ENCODE results near the gene SNAP29. TPM values are rescaled to one million over a fixed set of nuclear protein-coding genes. Genes with fewer than 3 reads are reported as not detected.

Gene SNAP29
- total RNA-seq, 1 experiment from 2014 or later: 17.9 TPM

DNA sequence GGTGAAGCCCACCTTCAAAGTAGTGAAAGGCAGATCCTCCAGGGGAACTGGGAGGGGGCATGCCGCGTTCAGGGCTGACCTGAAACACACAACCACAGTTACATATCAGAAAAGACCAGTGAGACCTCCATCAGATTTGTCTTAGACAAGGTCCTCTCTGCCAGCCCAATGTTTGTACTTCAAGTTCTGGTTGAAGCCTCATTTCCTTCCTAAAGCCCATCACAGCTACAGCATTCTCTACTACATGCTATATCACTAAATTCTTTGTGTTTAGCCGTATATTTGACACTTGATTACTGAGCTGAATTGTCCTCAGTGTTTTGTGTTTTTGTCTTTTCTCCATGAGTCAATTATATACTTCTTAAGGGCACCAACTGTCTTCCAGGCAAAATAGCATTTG is 40.3 kb upstream of the SNAP29 start:
- TF ChIP-seq, protein P1, sequence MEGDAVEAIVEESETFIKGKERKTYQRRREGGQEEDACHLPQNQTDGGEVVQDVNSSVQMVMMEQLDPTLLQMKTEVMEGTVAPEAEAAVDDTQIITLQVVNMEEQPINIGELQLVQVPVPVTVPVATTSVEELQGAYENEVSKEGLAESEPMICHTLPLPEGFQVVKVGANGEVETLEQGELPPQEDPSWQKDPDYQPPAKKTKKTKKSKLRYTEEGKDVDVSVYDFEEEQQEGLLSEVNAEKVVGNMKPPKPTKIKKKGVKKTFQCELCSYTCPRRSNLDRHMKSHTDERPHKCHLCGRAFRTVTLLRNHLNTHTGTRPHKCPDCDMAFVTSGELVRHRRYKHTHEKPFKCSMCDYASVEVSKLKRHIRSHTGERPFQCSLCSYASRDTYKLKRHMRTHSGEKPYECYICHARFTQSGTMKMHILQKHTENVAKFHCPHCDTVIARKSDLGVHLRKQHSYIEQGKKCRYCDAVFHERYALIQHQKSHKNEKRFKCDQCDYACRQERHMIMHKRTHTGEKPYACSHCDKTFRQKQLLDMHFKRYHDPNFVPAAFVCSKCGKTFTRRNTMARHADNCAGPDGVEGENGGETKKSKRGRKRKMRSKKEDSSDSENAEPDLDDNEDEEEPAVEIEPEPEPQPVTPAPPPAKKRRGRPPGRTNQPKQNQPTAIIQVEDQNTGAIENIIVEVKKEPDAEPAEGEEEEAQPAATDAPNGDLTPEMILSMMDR (conservative IDR thresholded peaks at IDR 0.05): no peak
- H3K4me3 Mint-ChIP-seq: no peak overlapping the region
- H3K4ac ChIP-seq (ENCODE audit: low read depth, low read length): no peak overlapping the region
- H3K4me1 Mint-ChIP-seq: no peaks in the 10 kb centered on the region
- no peak overlapping the region for H3K56ac ChIP-seq (ENCODE audit: insufficient read length, low read depth, low read length)
- H3K4me2 ChIP-seq (ENCODE audit: insufficient read depth, insufficient read length, low read length): no peak overlapping the region
- no peak overlapping the region for H2BK15ac ChIP-seq (ENCODE audit: low read depth, low read length)
- no peaks in the 10 kb centered on the region for H3K23me2 ChIP-seq (ENCODE audit: insufficient read length, low read depth, low read length, poor library complexity, severe bottlenecking)
- H3K27ac ChIP-seq (ENCODE audit: insufficient read length, low read depth, low read length): no peak overlapping the region
- H3K23ac ChIP-seq (ENCODE audit: insufficient read length, low read depth, low read length): no peak overlapping the region
- no peak overlapping the region for H2BK20ac ChIP-seq (ENCODE audit: low read depth, low read length, poor library complexity, severe bottlenecking)
- H3K9me3 ChIP-seq (ENCODE audit: control insufficient read depth, low read depth, low read length): no peaks in the 10 kb centered on the region
- no peak overlapping the region for H2BK5ac ChIP-seq (ENCODE audit: insufficient read length, low read length)
- H3K4me1 ChIP-seq (ENCODE audit: insufficient read depth, low read length): no peaks in the 10 kb centered on the region
- H4K5ac ChIP-seq (ENCODE audit: insufficient read length, low read depth, low read length): no peak overlapping the region
- H3K27me3 ChIP-seq (ENCODE audit: insufficient read depth, low read length): no peaks in the 10 kb centered on the region
- H3K9me3 Mint-ChIP-seq: no peaks in the 10 kb centered on the region
- H4K8ac ChIP-seq (replicated peaks; ENCODE audit: insufficient read length, low read depth, low read length): no peak overlapping the region
- H2BK12ac ChIP-seq (ENCODE audit: insufficient read length, low read depth, low read length): no peak overlapping the region
- WGBS (ENCODE audit: extremely low coverage, insufficient read length, low lambda C conversion rate): no CpG with 5 or more reads among the region's 3 CpGs
- peaks cover 0 to 37% (median 0%) of the 10 kb centered on the region in 3 experiments; a peak in 3 of 7 replicates for H3K36me3 Mint-ChIP-seq (ENCODE audit: insufficient read depth in 1 of 3, low read depth in 3 of 3)
- no peak overlapping the region for H3K14ac ChIP-seq (ENCODE audit: insufficient read depth, low read length)
- no peak for DNase-seq
- no peak overlapping the region for H4K91ac ChIP-seq (ENCODE audit: insufficient read length, low read depth, low read length)
- no peak overlapping the region for H3T11ph ChIP-seq (ENCODE audit: low read length)
- no peak overlapping the region for H3K9ac ChIP-seq (ENCODE audit: extremely low read depth, insufficient read length, low read length)
- no peaks in the 10 kb centered on the region for H3K79me2 ChIP-seq (ENCODE audit: insufficient read depth, low read length)
- no peaks in the 10 kb centered on the region for H3K27me3 Mint-ChIP-seq (ENCODE audit: low read depth)
- H2AK5ac ChIP-seq (ENCODE audit: insufficient read length, low read length): no peak overlapping the region
- H2AFZ ChIP-seq (ENCODE audit: low read length): no peak overlapping the region
- no peak overlapping the region for H2BK120ac ChIP-seq (ENCODE audit: low read depth, low read length, poor library complexity, severe bottlenecking)
- no peak overlapping the region for H3K18ac ChIP-seq (ENCODE audit: insufficient read length, low read depth, low read length)
- no peaks in the 10 kb centered on the region for H3K79me1 ChIP-seq (ENCODE audit: insufficient read depth, low read depth, low read length, poor library complexity, severe bottlenecking)
- peak overlapping the region in 1 of 3 experiments; percentile 44; a peak in 2 of 7 replicates for H3K27ac Mint-ChIP-seq
- H4K20me1 ChIP-seq (ENCODE audit: control insufficient read depth, insufficient read depth, insufficient read length): no peaks in the 10 kb centered on the region

All from H9 (cell line).